GM23338 (cell line): ENCODE data around the gene AXIN2. TPM values are rescaled to one million over a fixed set of nuclear protein-coding genes. Genes with fewer than 3 reads are reported as not detected.

Experiments used
- ATAC-seq: fragments of 200-7000 bp; cut with Tn5 transposase; 3 replicates; pipeline ENCODE4 v1.9.1; 2020
- DNase-seq: peaks from one replicate; pipeline ENCODE4 v3.0.0-alpha.2; 2015; ENCODE audit warnings: low spot score
- H2AFZ ChIP-seq: fragments of 200-600 bp; sonication (generic); 2 replicates; pipeline ENCODE4 v1.8.0; 2016; ENCODE audit warnings: antibody characterized with exemption, mild to moderate bottlenecking, moderate library complexity
- H3F3A ChIP-seq: fragments of 200-600 bp; sonication (generic); replicated peaks from 2 replicates; pipeline ENCODE4 v1.8.0; 2017; ENCODE audit warnings: antibody characterized with exemption, mixed run types, low read depth
- H3K27ac ChIP-seq: fragments of 200-600 bp; sonication (generic); 2 replicates; pipeline ENCODE4 v1.6.1; 2016; ENCODE audit warnings: low read depth
- H3K27me3 ChIP-seq: fragments of 200-600 bp; sonication (generic); 2 replicates; pipeline ENCODE4 v1.8.0; 2016; ENCODE audit warnings: mild to moderate bottlenecking, mixed run types, moderate library complexity; ENCODE audit not compliant: insufficient read depth
- H3K36me3 ChIP-seq: fragments of 200-600 bp; sonication (generic); 2 replicates; pipeline ENCODE4 v1.8.0; 2016; ENCODE audit warnings: mild to moderate bottlenecking; ENCODE audit not compliant: insufficient read depth
- H3K4me1 ChIP-seq: fragments of 200-600 bp; sonication (generic); 2 replicates; pipeline ENCODE4 v1.8.0; 2016; ENCODE audit warnings: mild to moderate bottlenecking, moderate library complexity; ENCODE audit not compliant: insufficient read depth
- H3K4me2 ChIP-seq: fragments of 200-600 bp; sonication (generic); 2 replicates; pipeline ENCODE4 v1.7.1; 2017; ENCODE audit warnings: mixed run types
- H3K4me3 ChIP-seq: fragments of 200-600 bp; sonication (generic); 2 replicates; pipeline ENCODE4 v1.6.1; 2016; ENCODE audit warnings: mixed run types
- H3K79me2 ChIP-seq: fragments of 200-600 bp; sonication (generic); replicated peaks from 2 replicates; pipeline ENCODE4 v1.8.0; 2017; ENCODE audit warnings: mild to moderate bottlenecking; ENCODE audit not compliant: insufficient read depth
- H3K9me2 ChIP-seq: fragments of 200-600 bp; sonication (generic); 2 replicates; pipeline ENCODE4 v1.8.0; 2017; ENCODE audit not compliant: insufficient read depth
- H4K20me1 ChIP-seq: fragments of 200-600 bp; sonication (generic); replicated peaks from 2 replicates; pipeline ENCODE4 v1.8.0; 2017; ENCODE audit warnings: mild to moderate bottlenecking; ENCODE audit not compliant: insufficient read depth
- H3K27ac Mint-ChIP-seq: 2 replicates; pipeline ENCODE4 v1.8.0; 2020; ENCODE audit warnings: inconsistent platforms, mild to moderate bottlenecking, moderate library complexity, mixed read lengths
- H3K27me3 Mint-ChIP-seq: 3 replicates; pipeline ENCODE4 v1.8.0; 2022; ENCODE audit warnings: low read depth, mild to moderate bottlenecking, moderate library complexity, mixed read lengths, inconsistent platforms; ENCODE audit not compliant: insufficient read depth, poor library complexity
- H3K36me3 Mint-ChIP-seq: 3 replicates; pipeline ENCODE4 v1.8.0; 2021; ENCODE audit warnings: low read depth, mild to moderate bottlenecking, inconsistent platforms, moderate library complexity, mixed read lengths
- H3K4me1 Mint-ChIP-seq: 3 replicates; pipeline ENCODE4 v1.8.0; 2020; ENCODE audit warnings: mild to moderate bottlenecking, inconsistent platforms, mixed read lengths
- H3K4me3 Mint-ChIP-seq: 3 replicates; pipeline ENCODE4 v1.8.0; 2021; ENCODE audit warnings: moderate library complexity, mild to moderate bottlenecking, inconsistent platforms, mixed read lengths
- H3K9me3 Mint-ChIP-seq: 3 replicates; pipeline ENCODE4 v1.8.0; 2020; ENCODE audit warnings: moderate library complexity, mild to moderate bottlenecking, inconsistent platforms, mixed read lengths
- CREB1 ChIP-seq: fragments of 250-450 bp; sonication (Bioruptor Pico); IDR thresholded peaks from 2 replicates; pipeline ENCODE4 v1.5.0; 2020; ENCODE audit warnings: low read depth, mild to moderate bottlenecking, moderate library complexity
- EZH2phosphoT487 ChIP-seq: fragments of 200-600 bp; sonication (generic); IDR thresholded peaks from one replicate; pipeline ENCODE4 v1.8.1; 2018; ENCODE audit warnings: antibody characterized with exemption; ENCODE audit not compliant: unreplicated experiment
- JUNB ChIP-seq: IDR thresholded peaks from one replicate; pipeline ENCODE4 v1.6.1; 2016; ENCODE audit warnings: antibody characterized with exemption; ENCODE audit not compliant: unreplicated experiment
- NANOG ChIP-seq: IDR thresholded peaks from 2 replicates; pipeline ENCODE4 v1.6.1; 2016; ENCODE audit warnings: antibody characterized with exemption, borderline replicate concordance
- POLR2AphosphoS5 ChIP-seq: IDR thresholded peaks from 2 replicates; pipeline ENCODE4 v1.6.1; 2016; ENCODE audit warnings: antibody characterized with exemption, low read depth
- STAT1 ChIP-seq: IDR thresholded peaks from one replicate; pipeline ENCODE4 v1.6.1; 2016; ENCODE audit warnings: antibody characterized with exemption; ENCODE audit not compliant: unreplicated experiment
- ZNF114 ChIP-seq: fragments of 250-450 bp; sonication (Bioruptor Pico); IDR thresholded peaks from 2 replicates; pipeline ENCODE4 v1.5.0; 2020; ENCODE audit warnings: mild to moderate bottlenecking, moderate library complexity
- ZNF331 ChIP-seq: fragments of 250-450 bp; sonication (Bioruptor Pico); IDR thresholded peaks from 2 replicates; pipeline ENCODE4 v1.5.0; 2020; ENCODE audit warnings: low read depth, mild to moderate bottlenecking, moderate library complexity
- polyA plus RNA-seq: library from polyadenylated mRNA; unstranded; fragments of >200 nt; fragmentation: Nextera tagmentation; extraction: Ambion mirVana; gene quantifications from 2 replicates; pipeline ENCODE4 v1.2.1, GENCODE V29; 2016
- total RNA-seq: library from RNA; depleted of rRNA; stranded (reverse); fragments of >200 nt; shearing (Covaris generic); gene quantifications from 2 replicates; pipeline ENCODE4 v1.2.3, GENCODE V29; 2014
- TF ChIP-seq, protein P1 (sequence below): fragments of 250-450 bp; sonication (Bioruptor Pico); IDR thresholded peaks from 2 replicates; pipeline ENCODE4 v1.5.0; 2020; ENCODE audit warnings: mild to moderate bottlenecking, moderate library complexity

AXIN2 gene
- total and polyA plus RNA-seq, 2 experiments from 2014 or later, result 8.0 to 32.7 TPM

DNA sequence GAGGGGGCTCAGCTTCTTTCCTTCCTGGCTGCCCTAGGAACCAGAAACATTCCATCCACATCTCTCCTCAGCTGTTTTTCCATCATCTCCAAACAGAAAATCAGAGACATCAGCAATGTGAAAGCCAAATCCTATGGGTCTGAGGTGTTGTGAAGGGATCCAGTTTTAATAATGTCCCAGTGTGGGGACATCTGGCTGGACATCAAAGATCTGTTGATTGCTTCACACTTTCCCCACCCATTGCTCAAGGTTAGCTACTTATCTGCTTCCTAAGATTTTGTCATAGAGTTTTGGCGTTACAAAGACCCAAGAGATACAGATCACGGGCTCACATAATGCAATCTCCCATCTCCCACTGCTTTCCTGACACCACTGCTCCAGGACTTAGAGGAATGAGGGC lies 47.8 kb upstream of the AXIN2 start (continued):
- no peak for TF ChIP-seq ZNF331 (CRISPR knock-in tag)
- no peak for TF ChIP-seq POLR2AphosphoS5
- TF ChIP-seq STAT1, result no peak
- TF ChIP-seq EZH2phosphoT487, result no peak
- TF ChIP-seq, protein P1, sequence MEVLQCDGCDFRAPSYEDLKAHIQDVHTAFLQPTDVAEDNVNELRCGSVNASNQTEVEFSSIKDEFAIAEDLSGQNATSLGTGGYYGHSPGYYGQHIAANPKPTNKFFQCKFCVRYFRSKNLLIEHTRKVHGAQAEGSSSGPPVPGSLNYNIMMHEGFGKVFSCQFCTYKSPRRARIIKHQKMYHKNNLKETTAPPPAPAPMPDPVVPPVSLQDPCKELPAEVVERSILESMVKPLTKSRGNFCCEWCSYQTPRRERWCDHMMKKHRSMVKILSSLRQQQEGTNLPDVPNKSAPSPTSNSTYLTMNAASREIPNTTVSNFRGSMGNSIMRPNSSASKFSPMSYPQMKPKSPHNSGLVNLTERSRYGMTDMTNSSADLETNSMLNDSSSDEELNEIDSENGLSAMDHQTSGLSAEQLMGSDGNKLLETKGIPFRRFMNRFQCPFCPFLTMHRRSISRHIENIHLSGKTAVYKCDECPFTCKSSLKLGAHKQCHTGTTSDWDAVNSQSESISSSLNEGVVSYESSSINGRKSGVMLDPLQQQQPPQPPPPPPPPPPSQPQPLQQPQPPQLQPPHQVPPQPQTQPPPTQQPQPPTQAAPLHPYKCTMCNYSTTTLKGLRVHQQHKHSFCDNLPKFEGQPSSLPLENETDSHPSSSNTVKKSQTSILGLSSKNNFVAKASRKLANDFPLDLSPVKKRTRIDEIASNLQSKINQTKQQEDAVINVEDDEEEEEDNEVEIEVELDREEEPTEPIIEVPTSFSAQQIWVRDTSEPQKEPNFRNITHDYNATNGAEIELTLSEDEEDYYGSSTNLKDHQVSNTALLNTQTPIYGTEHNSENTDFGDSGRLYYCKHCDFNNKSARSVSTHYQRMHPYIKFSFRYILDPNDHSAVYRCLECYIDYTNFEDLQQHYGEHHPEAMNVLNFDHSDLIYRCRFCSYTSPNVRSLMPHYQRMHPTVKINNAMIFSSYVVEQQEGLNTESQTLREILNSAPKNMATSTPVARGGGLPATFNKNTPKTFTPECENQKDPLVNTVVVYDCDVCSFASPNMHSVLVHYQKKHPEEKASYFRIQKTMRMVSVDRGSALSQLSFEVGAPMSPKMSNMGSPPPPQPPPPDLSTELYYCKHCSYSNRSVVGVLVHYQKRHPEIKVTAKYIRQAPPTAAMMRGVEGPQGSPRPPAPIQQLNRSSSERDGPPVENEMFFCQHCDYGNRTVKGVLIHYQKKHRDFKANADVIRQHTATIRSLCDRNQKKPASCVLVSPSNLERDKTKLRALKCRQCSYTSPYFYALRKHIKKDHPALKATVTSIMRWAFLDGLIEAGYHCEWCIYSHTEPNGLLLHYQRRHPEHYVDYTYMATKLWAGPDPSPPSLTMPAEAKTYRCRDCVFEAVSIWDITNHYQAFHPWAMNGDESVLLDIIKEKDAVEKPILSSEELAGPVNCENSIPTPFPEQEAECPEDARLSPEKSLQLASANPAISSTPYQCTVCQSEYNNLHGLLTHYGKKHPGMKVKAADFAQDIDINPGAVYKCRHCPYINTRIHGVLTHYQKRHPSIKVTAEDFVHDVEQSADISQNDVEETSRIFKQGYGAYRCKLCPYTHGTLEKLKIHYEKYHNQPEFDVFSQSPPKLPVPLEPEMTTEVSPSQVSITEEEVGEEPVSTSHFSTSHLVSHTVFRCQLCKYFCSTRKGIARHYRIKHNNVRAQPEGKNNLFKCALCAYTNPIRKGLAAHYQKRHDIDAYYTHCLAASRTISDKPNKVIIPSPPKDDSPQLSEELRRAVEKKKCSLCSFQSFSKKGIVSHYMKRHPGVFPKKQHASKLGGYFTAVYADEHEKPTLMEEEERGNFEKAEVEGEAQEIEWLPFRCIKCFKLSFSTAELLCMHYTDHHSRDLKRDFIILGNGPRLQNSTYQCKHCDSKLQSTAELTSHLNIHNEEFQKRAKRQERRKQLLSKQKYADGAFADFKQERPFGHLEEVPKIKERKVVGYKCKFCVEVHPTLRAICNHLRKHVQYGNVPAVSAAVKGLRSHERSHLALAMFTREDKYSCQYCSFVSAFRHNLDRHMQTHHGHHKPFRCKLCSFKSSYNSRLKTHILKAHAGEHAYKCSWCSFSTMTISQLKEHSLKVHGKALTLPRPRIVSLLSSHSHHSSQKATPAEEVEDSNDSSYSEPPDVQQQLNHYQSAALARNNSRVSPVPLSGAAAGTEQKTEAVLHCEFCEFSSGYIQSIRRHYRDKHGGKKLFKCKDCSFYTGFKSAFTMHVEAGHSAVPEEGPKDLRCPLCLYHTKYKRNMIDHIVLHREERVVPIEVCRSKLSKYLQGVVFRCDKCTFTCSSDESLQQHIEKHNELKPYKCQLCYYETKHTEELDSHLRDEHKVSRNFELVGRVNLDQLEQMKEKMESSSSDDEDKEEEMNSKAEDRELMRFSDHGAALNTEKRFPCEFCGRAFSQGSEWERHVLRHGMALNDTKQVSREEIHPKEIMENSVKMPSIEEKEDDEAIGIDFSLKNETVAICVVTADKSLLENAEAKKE (CRISPR knock-in tag), result no peak
- TF ChIP-seq CREB1 (CRISPR knock-in tag), result no peak
- no peak for TF ChIP-seq ZNF114 (CRISPR knock-in tag)

GRCh38 chr17:65604070-65604469 lies 42.6 kb upstream of the AXIN2 start:
- no peak overlapping the region for H3K27ac ChIP-seq
- peaks cover 8% of the 10 kb centered on the region for H3K4me1 Mint-ChIP-seq

More at GRCh38 chr17:65604070-65604469, 42.6 kb upstream of the AXIN2 start:
- Mint-ChIP-seq H3K27me3 (peaks cover 2% of the 10 kb centered on the region), H3K9me3 (no peaks in the 10 kb centered on the region), H3K36me3 (no peaks in the 10 kb centered on the region; the same call in 2 of the 3 replicates), H3K4me3 (no peak overlapping the region), H3K27ac (no peak overlapping the region)
- no peaks in the 10 kb centered on the region for H3F3A ChIP-seq
- H3K27me3 ChIP-seq, result no peaks in the 10 kb centered on the region
- no peak overlapping the region for H3K4me3 ChIP-seq
- H2AFZ ChIP-seq, result no peak overlapping the region
- H3K9me2 ChIP-seq, result peaks cover 3% of the 10 kb centered on the region; the same call in 1 of the 2 replicates
- ATAC-seq, result no peak
- H3K79me2 ChIP-seq, result no peaks in the 10 kb centered on the region
- H4K20me1 ChIP-seq, result no peaks in the 10 kb centered on the region
- no peak for DNase-seq
- no peak overlapping the region for H3K4me2 ChIP-seq
- H3K4me1 ChIP-seq, result no peaks in the 10 kb centered on the region; the same call in 1 of the 2 replicates
- no peak for TF ChIP-seq JUNB
- TF ChIP-seq POLR2AphosphoS5, result no peak
- TF ChIP-seq NANOG, result no peak
- no peaks in the 10 kb centered on the region for H3K36me3 ChIP-seq
